Heart left ventricle (tissue), 16 donors: ENCODE measurements around the gene KCNG2. TPM values are rescaled to one million over a fixed set of nuclear protein-coding genes. Genes with fewer than 3 reads are reported as not detected.
A peak's percentile ranks its signal among the peaks of the same experiment; 100 is the strongest.

ENCODE experiments used
- ATAC-seq, 4 donors: fragments of 200-7000 bp; cut with Tn5 transposase; one replicate each; pipeline ENCODE4 v1.9.1; 2020 to 2022; ENCODE audit warnings: moderate library complexity in 4 of 4, mild to moderate bottlenecking in 3 of 4, moderate number of reproducible peaks in 1 of 4
- DNase-seq, 5 donors: peaks; one replicate each; pipeline ENCODE4 v3.0.0-alpha.2; 2020
- H3K27ac ChIP-seq, 12 donors: fragments of 200-600 bp; sonication (generic) in 4 of 12; one replicate each; pipeline versions ENCODE4 v1.5.0 to v1.8.0; 2016 to 2022; ENCODE audit warnings: mild to moderate bottlenecking in 2 of 12
- H3K27me3 ChIP-seq, 9 donors: fragments of 200-600 bp; sonication (generic) in 2 of 9; one replicate each; pipeline versions ENCODE4 v1.5.1 to v1.8.0; 2016 to 2022; ENCODE audit warnings: mild to moderate bottlenecking in 3 of 9
- H3K36me3 ChIP-seq, 9 donors: fragments of 200-600 bp; sonication (generic) in 2 of 9; one replicate each; pipeline versions ENCODE4 v1.5.0 to v1.8.0; 2018 to 2022; ENCODE audit warnings: mild to moderate bottlenecking in 2 of 9
- H3K4me1 ChIP-seq, 12 donors: fragments of 200-600 bp; sonication (generic) in 4 of 12; one replicate each; pipeline versions ENCODE4 v1.5.0 to v1.8.0; 2016 to 2022; ENCODE audit warnings: mild to moderate bottlenecking in 3 of 12
- H3K4me3 ChIP-seq, 12 donors: fragments of 200-600 bp; sonication (generic) in 4 of 12; one replicate each; pipeline versions ENCODE4 v1.5.0 to v1.8.0; 2017 to 2022; ENCODE audit warnings: mild to moderate bottlenecking in 9 of 12, moderate library complexity in 4 of 12
- H3K9me3 ChIP-seq, 12 donors: fragments of 200-600 bp; sonication (generic) in 4 of 12; one replicate each; pipeline versions ENCODE4 v1.5.0 to v1.8.0; 2016 to 2022; ENCODE audit warnings: mild to moderate bottlenecking in 1 of 12
- CTCF ChIP-seq, 12 donors: fragments of 200-600 bp; sonication (generic) in 4 of 12; IDR thresholded peaks; one replicate each; pipeline versions ENCODE4 v1.5.0 to v1.8.0; 2018 to 2022; ENCODE audit warnings: antibody characterized with exemption in 12 of 12, mild to moderate bottlenecking in 5 of 12
- POLR2A ChIP-seq, 2 donors: fragments of 450-650 bp; IDR thresholded peaks; one replicate each; pipeline ENCODE4 v1.6.1; 2017; ENCODE audit warnings: antibody characterized with exemption in 2 of 2, mild to moderate bottlenecking in 2 of 2, moderate library complexity in 2 of 2
- WGBS, 4 donors: extraction: QIAGEN DNeasy Blood & Tissue Kit in 2 of 4; methylation state at CpG; one replicate each; pipeline versions ENCODE4 v1.1.5 to v1.1.7; 2013 to 2018; 5-methylcytosine and 5-hydroxymethylcytosine counted together
- intact Hi-C, 10 donors: fragments of 100-400 bp; cut with DNase I; formaldehyde crosslinking; loops; one replicate each; pipeline versions ENCODE4 v1.11.1 to v1.14.2; 2022
- polyA plus RNA-seq, 2 donors: library from polyadenylated mRNA; stranded (reverse); fragments of 200-250 nt; gene quantifications; one replicate each; pipeline ENCODE4 v1.2.3, GENCODE V29; 2013
- total RNA-seq, 9 donors: library from RNA; depleted of rRNA in 2 of 9; stranded (reverse); fragments of >200 nt in 2 of 9; fragmentation: NEBNext Ultra II Directional in 3 of 9; extraction: Animal tissue kit (Norgen Biotek cat#: 25700) in 3 of 9; gene quantifications; one replicate each; pipeline versions ENCODE4 v1.1.0 to v1.2.4, GENCODE V29; 2016 to 2023
- donor health status: ischemic (EF 13 %, LVEDD 7.1; RV severe dilation, severe dysfunction).
- donor health status: healthy with polysubstance abuse.
- donor health status: DM: no; HTN: yes; CAD: no.
- donor health status: DM: no; HTN: no; CAD: no.
- donor health status: ischemic (EF 25% LVEDD 6.9; RV normal size, moderate dysfunction).
- donor health status: ischemic (EF 25% LVEDD 5.7; RV mildly dilated, moderate dysfunction).
- donor health status: healthy.
- donor health status: DM: yes; HTN: yes; CAD: no.
- donor health status: ischemic (EF 35%, LVEDD 5.7; RV mildly dilated, moderate dysfunction).
- donor health status: nonischemic (EF 11% LVEDD 7.7; RV severe dilation, severe dysfunction).
- donor health status: DM: yes; HTN: yes; CAD: no.
- donor health status: PGD.
- donor health status: ischemic (EF 29% LVEDD 5.4; RV normal size, mild dysfunction).
- donor health status: nonischemic (EF 23%, LVEDD 6.1; RV moderate dilation, normal function).

KCNG2 gene
- total and polyA plus RNA-seq, 11 donors = 0.07 to 1.5 (median 0.18) TPM; not detected in 8

GRCh38 chr18:79792988-79793355, 4.8 kb upstream of the KCNG2 start:
- H3K36me3 ChIP-seq = no peaks in the 10 kb centered on the region
- 61 to 75% (median 68%) methylated on average over 4 of the region's 4 CpGs for WGBS, 4 donors
- H3K4me3 ChIP-seq = peak overlapping the region in 1 of 12 donors; percentile 1
- peaks cover 12 to 62% (median 39%) of the 10 kb centered on the region in 9 donors for H3K27me3 ChIP-seq
- H3K27ac ChIP-seq = peak overlapping the region in 1 of 12 donors; percentile 63
- TF ChIP-seq CTCF (IDR thresholded peaks at IDR 0.05) (no peak), POLR2A (IDR thresholded peaks at IDR 0.05) (no peak)
- intact Hi-C loops = loop anchor here in 1 of 10 donors (10.0 kb wide), 1 partner anchor 182 kb away; no protein-coding TSS in a partner anchor
- DNase-seq (peak in 1 of 5 donors; percentile 35), ATAC-seq (no peak)
- H3K4me1 ChIP-seq = peaks cover 0 to 42% (median 5%) of the 10 kb centered on the region in 12 donors
- H3K9me3 ChIP-seq = no peaks in the 10 kb centered on the region

- Histone ChIP-seq H3K9me3 (no peaks in the 10 kb centered on the region), H3K27ac (no peak overlapping the region), H3K4me1 (peaks cover 5 to 54% (median 12%) of the 10 kb centered on the region in 12 donors), H3K27me3 (peaks cover 24 to 62% (median 40%) of the 10 kb centered on the region in 9 donors), H3K4me3 (no peak overlapping the region), H3K36me3 (no peaks in the 10 kb centered on the region)
- WGBS, 4 donors = 86 to 91% (median 88%) methylated on average over 17 of the region's 17 CpGs
- DNase-seq (peak in 2 of 5 donors; percentile 25 to 63), ATAC-seq (no peak)
- intact Hi-C loops = loop anchor here in 1 of 10 donors (10.0 kb wide), 1 partner anchor 180 kb away; no protein-coding TSS in a partner anchor
- TF ChIP-seq CTCF (IDR thresholded peaks at IDR 0.05) = no peak
- TF ChIP-seq POLR2A (IDR thresholded peaks at IDR 0.05) = no peak
Observed at GRCh38 chr18:79794846-79795245, 2.9 kb upstream of the KCNG2 start.

DNA sequence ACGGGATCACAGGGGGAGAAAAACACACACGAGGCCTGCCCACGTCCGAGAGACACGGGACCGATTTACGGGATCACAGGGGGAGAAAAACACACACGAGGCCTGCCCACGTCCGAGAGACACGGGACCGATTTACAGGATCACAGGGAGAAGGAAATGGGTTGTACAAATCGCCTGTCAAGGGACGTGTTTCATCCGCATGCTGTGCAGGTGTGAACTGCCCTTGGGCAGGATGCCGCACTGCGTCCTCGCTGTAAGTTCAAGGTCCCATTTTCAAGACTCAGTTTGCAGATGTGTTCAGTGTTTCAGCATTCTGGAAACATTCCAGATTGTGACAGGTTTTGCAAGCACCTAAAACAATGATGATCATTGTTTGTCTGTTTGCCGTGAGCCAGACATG, 2.3 kb upstream of the KCNG2 start:
- intact Hi-C loops = loop anchor here in 1 of 10 donors (10.0 kb wide), 1 partner anchor 179 kb away; no protein-coding TSS in a partner anchor
- ATAC-seq (no peak), DNase-seq (no peak)
- Histone ChIP-seq H3K36me3 (no peaks in the 10 kb centered on the region), H3K4me1 (peaks cover 5 to 50% (median 12%) of the 10 kb centered on the region in 12 donors), H3K27me3 (peaks cover 23 to 62% (median 41%) of the 10 kb centered on the region in 9 donors), H3K4me3 (no peak overlapping the region), H3K9me3 (no peaks in the 10 kb centered on the region), H3K27ac (no peak overlapping the region)
- no peak for TF ChIP-seq CTCF (IDR thresholded peaks at IDR 0.05)
- no peak for TF ChIP-seq POLR2A (IDR thresholded peaks at IDR 0.05)
- 87 to 93% (median 90%) methylated on average over 19 of the region's 19 CpGs for WGBS, 4 donors

DNA sequence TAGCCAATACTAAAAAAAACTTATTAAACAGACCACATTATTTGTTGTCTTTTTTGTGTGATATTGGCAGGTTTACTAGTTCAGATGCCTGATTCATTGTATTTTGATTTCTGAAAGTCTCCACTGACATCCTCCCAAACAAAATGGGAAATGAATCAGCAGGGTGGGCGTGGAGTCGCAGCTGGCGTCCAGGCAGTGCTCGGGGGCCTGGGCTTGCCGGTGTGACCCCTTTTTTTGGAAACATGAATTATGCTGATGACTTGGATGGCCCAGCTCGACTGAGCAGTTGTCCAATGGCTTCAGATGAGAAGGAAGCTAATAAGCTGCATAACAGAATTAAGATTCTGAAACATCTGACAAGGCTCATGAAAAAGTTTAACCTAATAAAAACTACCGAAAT, 1.7 kb upstream of the KCNG2 start:
- DNase-seq (peak in 1 of 5 donors; percentile 24), ATAC-seq (peak in 1 of 4 donors; percentile 13)
- H3K36me3 ChIP-seq = no peaks in the 10 kb centered on the region
- no peak overlapping the region for H3K4me3 ChIP-seq
- TF ChIP-seq POLR2A (IDR thresholded peaks at IDR 0.05) = no peak
- TF ChIP-seq CTCF (IDR thresholded peaks at IDR 0.05) = no peak
- H3K27me3 ChIP-seq = peaks cover 23 to 65% (median 40%) of the 10 kb centered on the region in 9 donors
- H3K9me3 ChIP-seq = no peaks in the 10 kb centered on the region
- 39 to 59% (median 51%) methylated on average over 7 of the region's 7 CpGs for WGBS, 4 donors
- intact Hi-C loops = loop anchor here in 1 of 10 donors (10.0 kb wide), 1 partner anchor 179 kb away; no protein-coding TSS in a partner anchor
- H3K27ac ChIP-seq = no peak overlapping the region
- peaks cover 5 to 46% (median 12%) of the 10 kb centered on the region in 12 donors for H3K4me1 ChIP-seq
